ENCODE data around the gene LSMEM2. TPM values are rescaled to one million over a fixed set of nuclear protein-coding genes. Genes with fewer than 3 reads are reported as not detected.
A peak's percentile ranks its signal among the peaks of the same experiment; 100 is the strongest.

LSMEM2 gene
- total and polyA plus RNA-seq, 2 of the 8 experiments (the other 6 are each of a cell fraction or from before 2014, with no cell fraction given), result 0.58 to 0.68 TPM

DNA sequence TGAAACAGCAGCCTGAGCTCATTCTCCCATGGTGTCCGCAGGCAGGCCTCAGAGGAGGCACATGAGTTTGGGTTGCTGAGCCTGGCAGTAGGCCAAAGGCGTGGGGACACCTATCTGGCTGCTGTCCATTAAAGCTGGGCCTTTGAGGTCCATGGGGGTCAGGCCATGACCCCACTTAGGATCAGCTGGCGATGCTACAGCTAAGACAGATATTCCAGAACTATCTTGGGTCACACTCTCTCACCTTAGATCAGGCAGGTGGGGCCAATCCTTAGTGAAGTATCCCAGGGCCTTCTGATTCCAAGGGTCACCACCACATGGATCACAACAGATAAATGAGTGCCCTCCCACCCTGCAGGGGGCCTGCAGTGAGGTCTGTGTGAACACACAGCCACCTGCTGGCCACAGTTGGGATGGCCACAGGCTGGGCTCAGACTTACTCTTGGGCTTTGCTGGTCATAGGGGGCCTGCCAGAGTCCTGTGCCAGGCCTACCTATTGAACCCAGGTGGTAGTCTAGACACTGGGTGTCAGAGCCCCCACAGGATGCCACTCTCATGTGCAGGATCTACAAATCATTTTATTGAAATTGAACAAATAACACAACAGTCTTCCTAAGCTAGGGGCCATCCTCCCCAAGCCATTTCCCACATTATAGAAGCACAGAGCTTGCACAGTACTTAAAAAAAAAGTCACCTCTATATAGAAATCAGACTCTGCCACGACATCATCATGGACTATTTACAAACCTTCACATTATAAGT, 45.6 kb downstream of the LSMEM2 start:
- peak in 1 of 2 experiments; percentile 96 for DNase-seq (ENCODE audit: low read depth in 1 of 2, low spot score in 2 of 2)
- H3K56ac ChIP-seq (replicated peaks; ENCODE audit: insufficient read length, low read depth, low read length), result no peak overlapping the region
- no peak overlapping the region for H4K91ac ChIP-seq (replicated peaks; ENCODE audit: insufficient read length, low read length)
- no peak overlapping the region for H3K23ac ChIP-seq (ENCODE audit: insufficient read length)
- H3K14ac ChIP-seq (ENCODE audit: insufficient read length), result no peak overlapping the region
- H3K9me3 ChIP-seq (ENCODE audit: insufficient read depth in 2 of 2, low read depth in 1 of 2, low read length in 1 of 2), result no peaks in the 10 kb centered on the region
- H3K4me2 ChIP-seq (ENCODE audit: insufficient read depth in 1 of 2, low read depth in 2 of 2, low read length in 2 of 2), result peak overlapping the region in 1 of 2 experiments; percentile 21; a peak in 1 of 4 replicates
- peaks cover 16% of the 10 kb centered on the region for H3K79me1 ChIP-seq (ENCODE audit: low read depth, low read length)
- H2BK20ac ChIP-seq (ENCODE audit: low read length), result no peak overlapping the region; the same call in 1 of the 2 replicates
- no peak overlapping the region for H2BK5ac ChIP-seq (ENCODE audit: low read depth, low read length)
- WGBS, 2 experiments (ENCODE audit: extremely low coverage in 1 of 2, insufficient coverage in 1 of 2, insufficient read length in 1 of 2, insufficient replicate concordance in 2 of 2, low coverage in 1 of 2, low lambda C conversion rate in 2 of 2, missing lambda C conversion rate in 1 of 2), result 57% methylated on average over 4 of the region's 4 CpGs; no CpG with 5 or more reads in 1 of the 2 experiments
- H4K20me1 ChIP-seq (replicated peaks in 1 of 2; ENCODE audit: control insufficient read depth in 1 of 2, insufficient read depth in 2 of 2, low read length in 2 of 2), result peaks cover 4 to 12% of the 10 kb centered on the region in 2 experiments
- ChIA-PET POLR2A (ENCODE audit: partially characterized antibody) (interaction anchor here (1.1 to 12.6 kb wide), 8 partner anchors 9 to 49 kb away, joined by 3 to 149 read pairs (median 7); partner anchors contain the start of genes HYAL1, HYAL3, IFRD2 and NAA80), CTCF (ENCODE audit: partially characterized antibody) (interaction anchor here (0.7 to 7.5 kb wide), 26 partner anchors 9 to 184 kb away, joined by 3 to 75 read pairs (median 4); partner anchors contain the start of genes HYAL1, IFRD2 and LSMEM2)
- no peak overlapping the region for H3K27ac ChIP-seq (ENCODE audit: low read depth, low read length)
- H2BK12ac ChIP-seq (ENCODE audit: low read depth, low read length), result peak overlapping the region; percentile 44; the same call in 1 of the 2 replicates
- peaks cover 0 to 24% of the 10 kb centered on the region in 2 experiments; a peak in 2 of 4 replicates for H3K79me2 ChIP-seq (ENCODE audit: control insufficient read depth in 1 of 2, insufficient read depth in 2 of 2, low read length in 2 of 2)
- no peak overlapping the region for H3K18ac ChIP-seq (ENCODE audit: extremely low read depth, low read length)
- H3K27me3 ChIP-seq (replicated peaks in 1 of 4; ENCODE audit: control insufficient read depth in 3 of 4, extremely low read depth in 1 of 4, insufficient read depth in 3 of 4, low read length in 3 of 4), result no peaks in the 10 kb centered on the region
- H3K4me3 ChIP-seq (ENCODE audit: extremely low read depth in 1 of 4, insufficient read depth in 2 of 4, low read depth in 3 of 4, low read length in 4 of 4), result no peak overlapping the region
- H2BK15ac ChIP-seq (ENCODE audit: low read length), result peak overlapping the region; percentile 48; the same call in 1 of the 2 replicates
- no peak overlapping the region for H2BK120ac ChIP-seq (replicated peaks; ENCODE audit: low read depth, low read length)
- no peak overlapping the region for H4K5ac ChIP-seq (ENCODE audit: insufficient read length, low read depth, low read length)
- no peak overlapping the region for H3K9ac ChIP-seq (replicated peaks in 1 of 4; ENCODE audit: extremely low read depth in 1 of 4, low read depth in 3 of 4, low read length in 3 of 4)
- peaks cover 28% of the 10 kb centered on the region for H3K23me2 ChIP-seq (ENCODE audit: low read depth, low read length)
- no peak overlapping the region for H2AFZ ChIP-seq (ENCODE audit: low read length)
- no peak overlapping the region for H2AK5ac ChIP-seq (ENCODE audit: low read depth, low read length)
- H3K36me3 ChIP-seq (ENCODE audit: control insufficient read depth in 2 of 4, insufficient read depth in 4 of 4, low read length in 3 of 4), result peaks cover 4 to 13% (median 12%) of the 10 kb centered on the region in 4 experiments; a peak in 5 of 8 replicates
- H3K4ac ChIP-seq (replicated peaks; ENCODE audit: insufficient read length, low read depth, low read length), result no peak overlapping the region
- H4K8ac ChIP-seq (ENCODE audit: extremely low read depth, insufficient read depth, low read length), result no peak overlapping the region
- H3K4me1 ChIP-seq (replicated peaks in 1 of 4; ENCODE audit: control insufficient read depth in 3 of 4, insufficient read depth in 4 of 4, low read length in 3 of 4), result peaks cover 0 to 37% (median 22%) of the 10 kb centered on the region in 4 experiments; a peak in 6 of 7 replicates
- peak; percentile 81 for FAIRE-seq
- no peak for TF ChIP-seq EZH2 (IDR thresholded peaks at IDR 0.05; ENCODE audit: low read depth, low read length, severe bottlenecking)
- no peak for TF ChIP-seq NANOG (IDR thresholded peaks at IDR 0.05; ENCODE audit: insufficient read depth, low read depth, low read length, poor library complexity, severe bottlenecking)
- TF ChIP-seq JUND (IDR thresholded peaks at IDR 0.05; ENCODE audit: low read length), result no peak
- TF ChIP-seq, protein P1, sequence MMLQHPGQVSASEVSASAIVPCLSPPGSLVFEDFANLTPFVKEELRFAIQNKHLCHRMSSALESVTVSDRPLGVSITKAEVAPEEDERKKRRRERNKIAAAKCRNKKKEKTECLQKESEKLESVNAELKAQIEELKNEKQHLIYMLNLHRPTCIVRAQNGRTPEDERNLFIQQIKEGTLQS (IDR thresholded peaks at IDR 0.05; ENCODE audit: insufficient read depth, low read depth, low read length), result no peak
- TF ChIP-seq SIN3A (conservative IDR thresholded peaks at IDR 0.05 in 1 of 2, IDR thresholded peaks at IDR 0.05 in 1 of 2; ENCODE audit: low read depth in 1 of 2, low read length in 2 of 2), result peak in 1 of 2 experiments; percentile 58; a peak in 1 of 4 replicates
- no peak for TF ChIP-seq SUZ12 (IDR thresholded peaks at IDR 0.05; ENCODE audit: low read length)
- no peak for TF ChIP-seq RBBP5 (IDR thresholded peaks at IDR 0.05; ENCODE audit: borderline replicate concordance, low read depth, low read length)
- TF ChIP-seq CREB1 (IDR thresholded peaks at IDR 0.05), result 0 out of 2 replicates have a peak, but pooled peaks have one; percentile 33
- TF ChIP-seq CEBPB (IDR thresholded peaks at IDR 0.05; ENCODE audit: low read depth, low read length), result no peak
- TF ChIP-seq TBP (IDR thresholded peaks at IDR 0.05; ENCODE audit: low read depth, low read length), result no peak
